Activated CD8-positive, alpha-beta memory T cell treated with anti-CD3 and anti-CD28 coated beads for 24 hours (primary cell): ENCODE data around the gene LGI4.

ENCODE experiments used
- DNase-seq: peaks from one replicate; pipeline ENCODE4 v3.0.0-alpha.2; 2020

The LGI4 gene

DNA sequence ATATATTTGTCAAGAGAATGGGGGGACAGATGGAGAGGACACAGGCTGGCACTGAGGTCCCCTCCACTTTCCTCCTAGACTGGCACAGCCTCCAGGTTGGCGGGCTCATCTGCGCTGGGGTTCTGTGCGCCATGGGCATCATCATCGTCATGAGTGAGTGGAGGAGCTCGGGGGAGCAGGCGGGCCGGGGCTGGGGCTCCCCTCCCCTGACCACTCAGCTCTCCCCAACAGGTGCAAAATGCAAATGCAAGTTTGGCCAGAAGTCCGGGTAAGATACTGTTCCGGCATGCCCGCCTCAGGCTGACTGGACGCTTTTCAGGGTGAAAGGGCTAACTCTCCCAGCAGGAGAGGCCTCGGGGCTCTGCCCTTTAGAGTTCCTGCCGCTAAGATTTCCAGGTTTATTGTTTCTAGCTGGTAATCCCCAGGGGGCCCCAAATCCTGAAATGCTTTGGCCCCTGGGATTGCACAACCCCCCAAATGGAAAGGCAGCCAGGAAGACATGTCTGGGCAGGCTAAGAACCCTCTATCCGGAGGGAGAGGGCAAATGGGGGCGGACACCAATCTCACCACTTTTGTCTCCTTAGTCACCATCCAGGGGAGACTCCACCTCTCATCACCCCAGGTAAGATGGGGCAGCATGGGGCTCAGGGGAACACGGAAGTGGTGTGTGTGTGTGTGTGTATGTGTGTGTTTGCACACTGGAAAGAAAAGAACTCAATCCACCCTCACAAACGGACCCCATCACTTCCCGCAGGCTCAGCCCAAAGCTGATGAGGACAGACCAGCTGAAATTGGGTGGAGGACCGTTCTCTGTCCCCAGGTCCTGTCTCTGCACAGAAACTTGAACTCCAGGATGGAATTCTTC is 11.9 kb downstream of the LGI4 start:
- DNase-seq, result no peak

- DNase-seq, result no peak
These were observed 14.0 kb downstream of the LGI4 start for GRCh38 chr19:35120898-35121297.

GRCh38 chr19:35120492-35120891 is 14.4 kb downstream of the LGI4 start:
- no peak for DNase-seq

DNA sequence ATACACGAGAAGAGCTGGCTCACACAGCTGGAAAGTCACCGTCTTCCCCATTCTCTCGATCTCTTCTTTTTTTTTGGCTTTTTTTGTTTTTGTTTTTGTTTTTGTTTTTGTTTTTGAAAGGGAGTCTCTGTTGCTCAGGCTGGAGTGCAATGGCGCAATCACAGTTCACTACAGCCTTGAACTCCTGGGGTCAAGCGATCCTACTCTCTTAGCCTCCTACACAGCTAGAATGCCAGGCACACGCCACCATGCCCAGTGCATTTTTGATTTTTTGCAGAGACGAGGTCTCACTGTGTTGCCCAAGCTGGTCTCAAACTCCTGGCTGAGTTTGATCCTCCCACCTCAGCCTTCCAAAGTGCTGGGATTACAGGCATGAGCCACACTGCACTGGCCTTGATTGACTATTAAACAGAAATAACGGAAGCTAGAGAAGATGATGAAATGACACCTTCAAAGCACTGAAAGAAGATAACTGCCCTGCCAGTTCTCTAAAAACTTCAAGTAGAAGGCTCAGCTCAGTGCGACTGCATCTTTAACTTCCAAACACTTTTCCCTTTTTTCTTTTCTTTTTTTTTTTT is 15.2 kb downstream of the LGI4 start:
- no peak for DNase-seq

DNA sequence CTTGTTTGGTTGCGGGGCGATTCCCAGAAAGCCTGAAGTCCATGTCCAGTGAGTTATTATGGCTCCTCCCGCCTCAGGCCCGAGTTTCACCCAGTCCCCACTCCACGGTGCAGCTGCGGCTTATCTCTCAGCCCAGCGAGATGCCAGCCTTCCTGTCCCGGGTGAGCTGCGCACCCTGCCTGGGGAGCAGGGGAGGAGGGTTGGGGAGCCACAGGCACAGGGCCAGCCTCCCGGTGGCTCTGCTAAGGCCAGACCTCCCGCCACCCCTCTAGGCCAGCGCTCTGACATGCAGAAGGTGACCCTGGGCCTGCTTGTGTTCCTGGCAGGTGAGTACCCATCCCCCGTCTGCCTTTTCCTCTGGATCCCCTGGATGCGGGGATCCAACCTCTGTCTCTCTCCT is 15.8 kb downstream of the LGI4 start:
- DNase-seq, result no peak

DNA sequence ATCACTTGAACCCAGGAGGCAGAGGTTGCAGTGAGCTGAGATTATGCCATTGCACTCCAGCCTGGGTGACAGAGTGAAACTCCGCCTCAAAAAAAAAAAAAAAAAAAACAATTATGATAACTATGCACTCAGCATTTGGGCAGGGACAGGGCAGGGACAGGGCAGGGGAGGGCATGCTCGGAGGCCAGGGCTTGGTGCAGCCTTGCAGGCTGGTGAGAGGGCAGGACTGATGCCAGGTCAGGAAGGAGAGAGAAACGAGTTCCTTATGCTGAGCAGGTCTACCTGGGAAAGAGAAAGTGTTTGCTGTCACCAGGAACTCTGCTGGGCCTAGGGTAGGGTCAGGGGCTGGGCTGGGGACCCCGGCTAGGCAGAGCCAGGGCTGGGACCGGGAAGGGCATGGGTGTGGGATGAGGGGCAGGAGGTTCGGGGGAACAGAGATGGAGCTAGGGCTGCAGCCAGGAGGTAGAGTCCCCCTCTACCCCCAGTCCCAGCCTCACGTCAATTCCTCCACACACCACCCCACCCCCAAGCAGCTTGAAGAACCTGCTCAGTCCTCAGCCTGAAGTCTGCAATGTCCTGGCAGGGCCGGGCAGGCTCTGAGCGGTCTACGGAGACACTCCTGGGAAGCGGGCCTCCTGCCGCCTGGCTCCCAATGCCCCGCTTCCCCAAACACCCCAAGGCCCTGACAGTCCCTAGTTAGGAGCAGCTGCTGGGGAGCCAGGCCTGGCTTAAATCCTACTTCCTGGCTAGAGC is 16.4 kb downstream of the LGI4 start:
- DNase-seq, result no peak

DNA sequence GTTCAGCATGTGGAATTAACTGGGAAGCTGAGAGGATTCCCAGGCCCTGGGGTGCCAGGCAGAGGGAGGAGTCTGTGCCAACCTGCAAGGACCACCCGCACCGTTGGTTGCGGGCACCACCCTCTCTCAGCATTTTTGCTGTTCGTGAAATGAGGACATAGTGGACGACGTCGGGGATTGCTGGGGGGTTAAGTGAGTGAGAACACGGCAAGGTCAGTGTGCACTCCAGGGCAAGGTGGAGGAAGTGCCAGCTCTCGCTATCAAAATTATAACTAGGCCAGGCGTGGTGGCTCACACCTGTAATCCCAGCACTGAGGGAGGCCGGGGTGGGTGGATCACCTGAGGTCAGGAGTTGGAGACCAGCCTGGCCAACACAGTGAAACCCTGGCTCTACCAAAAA is 17.1 kb downstream of the LGI4 start:
- DNase-seq, result no peak

DNA sequence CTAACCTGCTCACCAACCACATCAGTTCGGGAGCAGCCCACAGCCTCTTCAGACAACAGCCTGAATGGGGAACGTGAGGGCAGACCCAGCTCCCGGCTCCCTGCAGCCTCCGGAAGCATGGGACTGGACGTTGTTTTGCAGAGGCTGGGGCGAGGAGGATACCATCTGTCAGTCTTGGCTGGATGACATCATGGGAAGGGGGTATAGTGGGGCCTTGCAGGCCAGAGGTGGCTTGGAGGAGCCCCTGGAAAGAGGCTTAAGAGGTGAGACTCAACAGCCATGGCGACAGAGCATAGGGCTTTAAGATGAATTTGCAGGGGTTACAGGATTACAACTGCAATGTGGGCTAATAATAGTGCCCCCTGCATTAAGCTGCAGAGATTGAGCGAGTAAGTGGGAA is 17.7 kb downstream of the LGI4 start:
- DNase-seq, result no peak

DNA sequence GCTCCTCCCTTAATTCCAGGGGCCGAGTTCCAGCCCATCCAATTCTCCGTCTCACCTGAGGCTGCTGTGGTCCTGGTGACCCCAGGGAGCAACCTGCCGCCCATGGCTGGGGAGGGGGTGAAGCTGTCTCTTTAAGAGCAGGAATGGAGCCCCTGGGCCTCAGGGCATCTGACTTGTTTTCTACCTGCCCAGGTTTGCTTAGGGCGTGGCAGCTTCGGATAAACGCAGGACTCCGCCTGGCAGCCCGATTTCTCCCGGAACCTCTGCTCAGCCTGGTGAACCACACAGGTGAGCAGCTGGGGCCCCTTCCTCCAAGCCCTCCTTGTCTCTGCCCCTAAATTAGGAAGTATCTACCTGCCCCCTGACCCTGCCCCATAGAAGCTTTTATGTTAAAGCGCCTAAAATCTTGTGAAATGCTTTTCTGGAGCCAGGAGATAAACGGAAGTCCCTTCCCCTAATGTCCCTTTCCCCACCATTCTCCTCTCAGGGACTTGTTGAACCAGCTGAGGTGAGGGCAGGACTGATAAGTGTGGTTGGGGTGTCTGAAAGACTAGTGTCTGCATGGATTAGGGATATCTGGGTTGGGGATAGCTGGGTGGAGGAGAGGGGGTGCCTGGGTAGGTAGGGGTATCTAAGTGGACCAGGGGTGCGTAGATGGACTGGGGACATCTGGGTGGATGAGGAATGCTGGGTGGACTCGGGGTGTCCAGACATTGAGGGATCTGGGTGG is 18.6 kb downstream of the LGI4 start:
- no peak for DNase-seq

DNA sequence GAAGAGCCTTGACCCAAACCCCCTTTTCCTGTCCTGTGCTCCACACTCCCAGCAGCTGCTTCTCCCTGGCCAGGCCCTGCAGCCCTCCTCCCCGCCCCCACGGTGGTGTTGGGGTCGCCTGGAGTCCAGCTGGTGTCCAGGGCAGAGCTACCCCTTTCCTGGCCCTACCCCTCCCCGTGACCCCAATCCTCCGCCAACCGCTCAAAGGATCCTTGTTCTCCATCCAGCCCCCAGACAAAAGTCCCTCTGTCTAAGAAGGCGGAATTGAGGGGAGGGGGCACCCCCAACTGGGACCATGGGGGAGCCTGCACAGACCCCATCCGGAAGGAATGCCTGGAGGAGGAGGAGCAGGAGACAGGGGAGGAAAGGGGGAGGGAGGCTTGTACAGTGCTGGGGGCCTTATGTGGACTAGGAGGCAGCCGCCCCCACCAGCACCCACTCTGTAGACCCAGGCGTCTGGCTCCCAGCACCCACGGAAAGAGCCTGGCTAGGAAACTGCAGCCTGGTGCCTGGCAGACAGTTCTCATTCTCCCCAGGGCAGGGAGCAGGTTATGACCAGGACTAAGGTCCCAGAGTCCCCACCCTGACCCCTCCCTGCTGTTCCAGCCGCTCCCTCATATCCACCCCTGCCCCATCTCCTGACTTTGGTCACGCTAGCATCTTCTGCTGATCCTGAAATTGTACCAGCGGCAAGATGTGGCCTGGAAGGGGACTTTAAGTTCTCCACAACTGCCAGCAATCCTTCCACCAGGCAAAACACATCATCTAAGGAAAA is 19.5 kb downstream of the LGI4 start, which contains the start of gene FXYD3:
TSS of gene FXYD3 (plus strand) at position 647 of the 775 bp plus-strand sequence. CDS start 3,554 bp downstream, outside the sequence.
- no peak for DNase-seq

- peak; percentile 92 for DNase-seq
These were observed 20.3 kb downstream of the LGI4 start for GRCh38 chr19:35114353-35115176.

GRCh38 chr19:35112995-35113688 is 21.7 kb downstream of the LGI4 start:
- no peak for DNase-seq

DNA sequence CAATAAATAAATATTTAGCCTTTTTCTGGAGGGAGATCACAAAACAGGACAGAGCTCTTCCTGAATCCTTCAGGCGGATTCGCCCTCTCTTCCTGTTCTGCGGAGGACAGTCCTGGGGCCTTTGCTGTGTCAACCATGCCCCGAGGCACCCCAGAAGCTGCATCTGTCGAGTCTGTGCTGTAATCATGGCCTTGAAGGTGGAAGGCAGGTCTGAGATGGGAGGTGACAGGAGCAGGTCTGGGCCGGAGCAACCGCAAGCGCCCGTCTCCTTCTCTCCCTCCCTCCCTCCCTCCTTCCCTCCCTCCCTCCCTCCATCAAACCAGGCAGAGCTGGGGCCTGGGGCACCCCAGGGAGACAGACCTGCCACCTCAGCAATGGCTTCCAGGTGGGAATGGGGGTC is 23.9 kb downstream of the LGI4 start:
- no peak for DNase-seq

DNA sequence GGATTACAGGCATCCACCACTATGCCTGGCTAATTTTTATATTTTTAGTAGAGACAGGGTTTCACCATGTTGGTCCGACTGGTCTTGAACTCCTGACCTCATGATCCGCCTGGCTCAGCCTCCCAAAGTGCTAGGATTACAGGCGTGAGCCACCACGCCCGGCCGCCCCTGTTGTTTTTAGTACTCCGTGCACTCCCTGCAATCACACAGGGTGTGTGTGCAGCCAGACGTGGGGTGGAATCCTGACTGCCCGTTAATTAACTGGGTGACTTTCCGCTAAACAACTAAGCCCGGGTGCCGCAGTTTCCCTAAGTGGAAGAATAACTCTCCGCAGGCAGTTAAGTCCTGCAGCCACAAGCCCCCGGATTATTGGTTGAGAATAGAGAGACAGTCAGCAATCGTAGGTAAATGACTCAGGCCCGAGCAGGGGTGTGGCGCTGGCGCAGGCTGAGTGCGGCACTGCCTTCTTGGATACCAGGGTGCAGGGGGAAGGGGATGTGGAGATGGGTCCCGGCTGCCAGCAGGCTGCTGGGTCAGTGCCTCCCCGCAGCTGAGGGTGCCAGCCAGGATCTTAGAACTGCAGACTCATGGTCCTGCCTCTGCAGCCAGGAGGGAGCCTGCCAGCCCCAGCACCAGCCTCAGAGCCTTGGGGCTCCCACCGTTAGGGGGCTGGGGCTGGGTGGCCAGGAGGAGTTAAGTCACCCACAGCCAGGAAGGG is 25.3 kb downstream of the LGI4 start:
- DNase-seq, result no peak

DNA sequence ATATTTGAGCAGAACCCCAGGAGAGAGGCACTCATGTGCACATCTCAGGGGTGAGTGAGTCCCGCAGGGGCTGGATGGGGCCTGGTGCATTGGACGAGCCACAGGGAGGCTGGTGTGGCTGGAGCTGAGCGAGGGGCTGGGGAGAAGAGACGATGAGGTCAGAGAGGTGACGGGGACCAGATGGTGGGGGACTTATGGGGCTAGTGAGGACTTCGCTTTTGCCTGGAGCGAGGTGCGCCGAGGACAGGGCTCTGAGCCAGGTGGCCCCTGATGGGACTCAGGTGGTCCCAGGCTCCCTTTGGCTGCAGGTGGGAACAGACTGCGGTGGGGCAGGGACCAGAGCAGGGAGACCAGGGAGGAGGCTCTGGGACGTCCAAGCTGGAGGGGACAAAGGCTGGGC is 26.1 kb downstream of the LGI4 start:
- no peak for DNase-seq

DNA sequence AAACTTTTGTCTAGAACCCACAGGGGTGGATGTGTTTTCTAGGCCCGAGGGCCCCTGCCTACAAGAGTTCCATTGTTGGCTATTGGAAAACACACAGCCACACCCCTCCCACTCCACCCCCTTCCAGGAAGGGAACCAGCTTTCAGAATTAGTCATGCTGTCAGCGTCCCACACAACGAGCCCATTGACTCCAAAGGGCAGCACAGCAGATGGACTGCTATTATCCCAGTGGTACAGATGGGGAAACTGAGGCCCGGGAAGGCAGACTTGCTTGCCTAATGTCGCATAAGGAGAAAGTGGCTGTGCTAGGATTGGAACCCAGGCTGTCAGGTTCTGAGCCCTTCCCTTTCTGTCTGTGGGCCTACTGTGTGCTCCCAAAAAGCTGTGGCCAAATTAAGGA is 27.3 kb downstream of the LGI4 start:
- DNase-seq, result no peak

DNA sequence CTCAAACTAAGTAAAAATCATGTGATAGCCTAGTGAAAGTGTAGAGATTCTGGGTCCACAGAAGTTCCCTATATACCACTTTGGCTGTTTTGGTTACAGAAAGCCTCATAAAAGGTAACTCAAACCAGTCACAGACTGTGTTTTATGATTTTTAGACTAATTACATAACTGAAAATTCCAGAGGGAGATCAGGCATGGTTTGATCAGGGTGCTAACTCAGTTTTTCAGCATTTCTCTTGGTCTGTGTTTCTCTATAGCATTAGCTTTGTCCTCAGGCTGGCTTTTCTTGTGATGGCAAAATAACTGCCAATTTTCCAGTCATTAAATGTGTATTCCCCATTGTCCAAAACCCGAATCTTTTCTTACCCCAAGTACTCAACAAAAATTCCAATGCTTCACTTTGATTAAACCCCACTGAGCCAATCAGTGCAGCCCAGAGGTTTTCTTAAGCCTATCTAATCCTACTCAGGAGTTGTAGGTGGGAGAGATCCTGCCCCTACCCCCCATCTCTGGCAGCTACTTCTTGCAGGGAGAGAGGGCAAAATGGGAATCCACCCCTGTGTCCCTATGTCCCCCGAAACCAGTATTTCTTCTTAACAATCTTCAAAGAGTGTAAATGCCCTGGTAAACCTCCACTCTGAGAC is 27.8 kb downstream of the LGI4 start:
- no peak for DNase-seq

DNA sequence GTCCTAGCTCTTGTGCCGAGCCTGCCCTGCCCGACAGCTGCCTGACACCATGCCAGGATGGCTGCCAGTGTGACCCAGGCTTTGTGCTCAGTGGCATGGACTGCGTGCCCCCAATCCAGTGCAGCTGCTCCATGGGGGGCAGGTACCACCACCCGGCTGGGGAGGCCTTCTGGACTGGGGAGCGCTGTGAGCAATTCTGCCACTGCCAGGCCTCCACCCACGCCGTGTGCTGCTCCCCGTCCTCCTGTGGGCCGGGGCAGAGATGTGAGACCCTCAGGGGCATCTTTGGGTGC is 28.6 kb downstream of the LGI4 start:
- DNase-seq, result no peak

- no peak for DNase-seq
These were observed 29.2 kb downstream of the LGI4 start for GRCh38 chr19:35105411-35106290.
